Hepatocyte (in vitro differentiated cells): ENCODE measurements around the gene IFT172. TPM values are rescaled to one million over a fixed set of nuclear protein-coding genes. Genes with fewer than 3 reads are reported as not detected.

ENCODE experiments used
- DNase-seq: peaks from one replicate; pipeline ENCODE4 v3.0.0-alpha.2; 2016; ENCODE audit warnings: low spot score
- H2AFZ ChIP-seq: fragments of 200-600 bp; sonication (generic); 2 replicates; pipeline ENCODE4 v1.6.0; 2016; ENCODE audit warnings: antibody characterized with exemption, mild to moderate bottlenecking
- H3K27ac ChIP-seq: fragments of 200-600 bp; sonication (generic); 2 replicates; pipeline ENCODE4 v1.5.1; 2016; ENCODE audit warnings: mild to moderate bottlenecking
- H3K27me3 ChIP-seq: fragments of 200-600 bp; sonication (generic); 2 replicates; pipeline ENCODE4 v1.6.1; 2016
- H3K36me3 ChIP-seq: fragments of 200-600 bp; sonication (generic); replicated peaks from 2 replicates; pipeline ENCODE4 v1.5.1; 2016; ENCODE audit warnings: low read depth; ENCODE audit not compliant: insufficient read depth
- H3K4me1 ChIP-seq: fragments of 200-600 bp; sonication (generic); 2 replicates; pipeline ENCODE4 v1.5.1; 2016; ENCODE audit warnings: mild to moderate bottlenecking, moderate library complexity; ENCODE audit not compliant: insufficient read depth
- H3K4me2 ChIP-seq: fragments of 200-600 bp; sonication (generic); 2 replicates; pipeline ENCODE4 v1.6.0; 2016
- H3K4me3 ChIP-seq: fragments of 200-600 bp; sonication (generic); 2 replicates; pipeline ENCODE4 v1.5.1; 2016; ENCODE audit warnings: mild to moderate bottlenecking
- H3K79me2 ChIP-seq: fragments of 200-600 bp; sonication (generic); 2 replicates; pipeline ENCODE4 v1.6.0; 2017; ENCODE audit warnings: mild to moderate bottlenecking
- H3K9me2 ChIP-seq: fragments of 200-600 bp; sonication (generic); replicated peaks from 2 replicates; pipeline ENCODE4 v1.6.0; 2017; ENCODE audit warnings: mild to moderate bottlenecking; ENCODE audit not compliant: insufficient read depth
- H3K9me3 ChIP-seq: fragments of 200-600 bp; sonication (generic); 2 replicates; pipeline ENCODE4 v1.5.1; 2016; ENCODE audit warnings: low read depth, mild to moderate bottlenecking
- H4K20me1 ChIP-seq: fragments of 200-600 bp; sonication (generic); 2 replicates; pipeline ENCODE4 v1.6.0; 2016; ENCODE audit warnings: mild to moderate bottlenecking; ENCODE audit not compliant: insufficient read depth, poor library complexity, severe bottlenecking
- EZH2 ChIP-seq: fragments of 200-600 bp; sonication (generic); IDR thresholded peaks from 2 replicates; pipeline ENCODE4 v1.6.1; 2016; ENCODE audit warnings: antibody characterized with exemption, mild to moderate bottlenecking, borderline replicate concordance
- EZH2phosphoT487 ChIP-seq: fragments of 200-600 bp; sonication (generic); IDR thresholded peaks from one replicate; pipeline ENCODE4 v1.6.1; 2018; ENCODE audit warnings: antibody characterized with exemption, mild to moderate bottlenecking, low read depth, moderate library complexity; ENCODE audit not compliant: unreplicated experiment, severe bottlenecking
- WGBS: methylation state at CpG from one replicate; pipeline ENCODE4 v1.1.6; 2016; ENCODE audit warnings: low lambda C conversion rate; ENCODE audit errors: missing lambda C conversion rate; 5-methylcytosine and 5-hydroxymethylcytosine counted together
- polyA plus RNA-seq: library from polyadenylated mRNA; unstranded; fragments of >200 nt; fragmentation: Nextera tagmentation; extraction: Ambion mirVana; gene quantifications from 2 replicates; pipeline ENCODE4 v1.2.1, GENCODE V29; 2016
- total RNA-seq: library from RNA; depleted of rRNA; stranded (reverse); fragments of >200 nt; gene quantifications from 2 replicates; pipeline ENCODE4 v1.2.3, GENCODE V29; 2014
- TF ChIP-seq, protein P1 (sequence below): fragments of 200-600 bp; sonication (generic); IDR thresholded peaks from 2 replicates; pipeline ENCODE4 v1.5.1; 2016; ENCODE audit warnings: antibody characterized with exemption, mild to moderate bottlenecking; ENCODE audit not compliant: poor library complexity

Gene IFT172
- total and polyA plus RNA-seq, 2 experiments from 2014 or later: 13.0 to 13.3 TPM

DNA sequence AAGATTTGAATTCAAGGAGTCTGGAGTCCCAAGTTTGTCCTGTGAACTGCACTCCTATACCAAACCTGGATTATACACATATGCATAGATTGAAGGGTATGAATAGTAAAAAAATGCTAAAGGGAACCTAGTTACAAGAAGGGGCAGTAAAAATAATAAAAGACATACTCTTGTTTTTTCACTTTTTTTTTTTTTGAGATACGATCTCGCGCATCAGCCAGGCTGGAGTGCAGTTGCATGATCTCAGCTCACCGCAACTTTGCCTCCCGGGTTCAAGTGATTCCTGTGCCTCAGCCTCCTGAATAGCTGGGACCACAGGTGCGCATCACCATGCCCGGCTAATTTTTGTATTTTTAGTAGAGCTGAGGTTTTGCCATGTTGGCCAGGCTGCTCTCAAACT lies 25.1 kb downstream of the IFT172 start:
- no peaks in the 10 kb centered on the region for H3K4me1 ChIP-seq
- no peak overlapping the region for H2AFZ ChIP-seq
- no peak overlapping the region for H3K27ac ChIP-seq
- no peak for DNase-seq
- H3K9me2 ChIP-seq: no peaks in the 10 kb centered on the region
- H3K9me3 ChIP-seq: no peaks in the 10 kb centered on the region
- no peaks in the 10 kb centered on the region for H3K36me3 ChIP-seq
- H3K4me2 ChIP-seq: no peak overlapping the region
- no peaks in the 10 kb centered on the region for H3K79me2 ChIP-seq
- 100% methylated on average over 7 of the region's 7 CpGs for WGBS
- H3K27me3 ChIP-seq: no peaks in the 10 kb centered on the region
- TF ChIP-seq, protein P1, sequence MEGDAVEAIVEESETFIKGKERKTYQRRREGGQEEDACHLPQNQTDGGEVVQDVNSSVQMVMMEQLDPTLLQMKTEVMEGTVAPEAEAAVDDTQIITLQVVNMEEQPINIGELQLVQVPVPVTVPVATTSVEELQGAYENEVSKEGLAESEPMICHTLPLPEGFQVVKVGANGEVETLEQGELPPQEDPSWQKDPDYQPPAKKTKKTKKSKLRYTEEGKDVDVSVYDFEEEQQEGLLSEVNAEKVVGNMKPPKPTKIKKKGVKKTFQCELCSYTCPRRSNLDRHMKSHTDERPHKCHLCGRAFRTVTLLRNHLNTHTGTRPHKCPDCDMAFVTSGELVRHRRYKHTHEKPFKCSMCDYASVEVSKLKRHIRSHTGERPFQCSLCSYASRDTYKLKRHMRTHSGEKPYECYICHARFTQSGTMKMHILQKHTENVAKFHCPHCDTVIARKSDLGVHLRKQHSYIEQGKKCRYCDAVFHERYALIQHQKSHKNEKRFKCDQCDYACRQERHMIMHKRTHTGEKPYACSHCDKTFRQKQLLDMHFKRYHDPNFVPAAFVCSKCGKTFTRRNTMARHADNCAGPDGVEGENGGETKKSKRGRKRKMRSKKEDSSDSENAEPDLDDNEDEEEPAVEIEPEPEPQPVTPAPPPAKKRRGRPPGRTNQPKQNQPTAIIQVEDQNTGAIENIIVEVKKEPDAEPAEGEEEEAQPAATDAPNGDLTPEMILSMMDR: no peak
- TF ChIP-seq EZH2phosphoT487 (no peak), EZH2 (no peak)
- H4K20me1 ChIP-seq: no peaks in the 10 kb centered on the region
- H3K4me3 ChIP-seq: no peak overlapping the region

DNA sequence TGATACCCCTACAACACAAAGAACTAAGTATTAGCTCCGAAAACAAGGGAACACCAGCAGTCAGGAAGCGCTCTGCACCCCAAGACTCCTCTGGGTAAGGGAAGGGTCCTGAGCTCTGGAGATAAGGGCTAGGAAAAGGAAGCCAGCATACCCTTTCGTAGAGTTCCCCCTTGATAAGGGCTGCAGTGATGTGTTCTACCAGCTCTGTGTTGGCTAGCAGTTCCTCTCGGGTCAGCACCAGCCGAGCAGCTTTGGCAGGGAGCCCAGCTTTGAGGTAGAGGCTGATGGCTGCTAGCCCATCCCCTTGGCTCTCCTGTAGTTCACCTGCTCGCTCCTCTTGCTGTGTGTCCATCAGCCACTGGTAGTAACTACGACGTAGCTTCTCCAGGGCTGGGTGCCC lies 28.4 kb downstream of the IFT172 start:
- no peaks in the 10 kb centered on the region for H3K9me2 ChIP-seq
- H3K9me3 ChIP-seq: no peaks in the 10 kb centered on the region
- no peaks in the 10 kb centered on the region for H3K4me1 ChIP-seq
- WGBS: 90% methylated on average over 8 of the region's 8 CpGs
- no peak overlapping the region for H2AFZ ChIP-seq
- H4K20me1 ChIP-seq: no peaks in the 10 kb centered on the region
- TF ChIP-seq, protein P1: no peak
- TF ChIP-seq EZH2phosphoT487 (no peak), EZH2 (no peak)
- no peaks in the 10 kb centered on the region for H3K27me3 ChIP-seq
- no peaks in the 10 kb centered on the region for H3K79me2 ChIP-seq
- H3K4me3 ChIP-seq: no peak overlapping the region
- no peaks in the 10 kb centered on the region for H3K36me3 ChIP-seq
- H3K27ac ChIP-seq: no peak overlapping the region
- H3K4me2 ChIP-seq: no peak overlapping the region
- no peak for DNase-seq

DNA sequence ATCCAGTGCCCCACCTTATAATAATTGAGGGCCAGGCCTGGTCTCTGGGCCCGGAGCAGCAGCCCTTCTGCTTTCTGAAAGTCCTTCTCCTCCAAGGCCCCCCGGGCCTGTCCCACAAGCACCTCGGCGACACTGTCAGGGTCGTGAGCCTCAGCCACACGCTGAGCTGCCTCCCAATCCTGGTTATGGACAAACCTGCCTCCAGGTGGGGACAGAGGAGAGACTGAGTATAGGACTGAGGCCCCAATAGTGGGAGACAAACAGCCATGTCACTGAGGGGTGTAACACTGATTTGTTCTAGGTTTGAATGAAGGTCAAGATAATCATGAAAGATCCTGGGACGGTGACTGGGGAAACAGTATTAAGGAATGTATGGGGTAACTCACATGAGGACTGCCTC lies 35.6 kb downstream of the IFT172 start:
- H3K36me3 ChIP-seq: no peaks in the 10 kb centered on the region

More for the DNA sequence above, 35.6 kb downstream of the IFT172 start:
- Histone ChIP-seq H3K79me2 (no peaks in the 10 kb centered on the region), H3K4me2 (no peak overlapping the region), H3K9me2 (no peaks in the 10 kb centered on the region), H3K27ac (no peak overlapping the region), H4K20me1 (no peaks in the 10 kb centered on the region), H3K27me3 (no peaks in the 10 kb centered on the region), H3K9me3 (no peaks in the 10 kb centered on the region), H3K4me1 (no peaks in the 10 kb centered on the region), H3K4me3 (no peak overlapping the region), H2AFZ (no peak overlapping the region)
- TF ChIP-seq, protein P1: no peak
- TF ChIP-seq EZH2 (no peak), EZH2phosphoT487 (no peak)
- WGBS: 91% methylated on average over 7 of the region's 7 CpGs
- no peak for DNase-seq
